Measurements from ENCODE around the gene NFAT5.
"Not testable (repeated sequence)": the region's sequence is repeated elsewhere in the genome, so short reads cannot be mapped to it uniquely, and the experiment has no call there.

The NFAT5 gene

DNA sequence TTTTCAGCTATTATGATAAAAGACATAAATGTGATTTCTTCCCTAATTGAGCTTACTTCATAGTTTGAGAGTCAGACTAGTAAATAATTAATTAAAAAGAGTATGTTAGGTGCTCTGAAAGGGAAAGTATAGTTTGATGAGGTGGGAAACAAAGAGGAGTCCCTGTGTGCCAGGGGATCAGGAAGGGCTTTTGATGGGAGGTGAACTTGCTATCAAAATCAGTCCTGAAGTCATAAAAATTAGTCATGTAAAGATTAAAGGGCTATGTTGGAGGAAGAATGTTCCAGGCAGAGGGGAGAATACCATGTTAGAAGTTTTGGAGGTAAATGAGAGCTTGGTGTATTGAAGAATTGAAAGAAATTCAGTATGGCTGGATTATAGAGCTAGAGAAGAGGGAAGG lies 31.0 kb downstream of the NFAT5 start:
- no peak for DNase-seq

DNA sequence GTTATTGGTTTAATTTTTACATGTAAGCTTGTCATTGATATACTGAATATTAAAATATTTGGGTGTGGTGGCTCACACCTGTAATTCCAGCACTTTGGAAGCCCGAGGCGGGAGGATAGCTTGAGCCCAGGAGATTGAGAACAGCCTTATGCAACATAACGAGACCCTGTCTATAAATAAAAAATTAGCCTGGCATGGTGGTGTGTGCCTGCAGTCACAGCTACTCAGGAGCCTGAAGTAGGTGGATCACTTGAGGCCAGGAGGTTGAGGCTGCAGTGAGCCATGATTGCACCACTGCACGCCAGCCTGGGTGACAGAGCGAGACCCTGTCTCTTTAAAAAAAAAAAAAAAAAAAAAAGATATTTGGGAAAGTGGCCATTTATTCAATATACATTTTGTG lies 32.3 kb downstream of the NFAT5 start:
- DNase-seq, result no peak

DNA sequence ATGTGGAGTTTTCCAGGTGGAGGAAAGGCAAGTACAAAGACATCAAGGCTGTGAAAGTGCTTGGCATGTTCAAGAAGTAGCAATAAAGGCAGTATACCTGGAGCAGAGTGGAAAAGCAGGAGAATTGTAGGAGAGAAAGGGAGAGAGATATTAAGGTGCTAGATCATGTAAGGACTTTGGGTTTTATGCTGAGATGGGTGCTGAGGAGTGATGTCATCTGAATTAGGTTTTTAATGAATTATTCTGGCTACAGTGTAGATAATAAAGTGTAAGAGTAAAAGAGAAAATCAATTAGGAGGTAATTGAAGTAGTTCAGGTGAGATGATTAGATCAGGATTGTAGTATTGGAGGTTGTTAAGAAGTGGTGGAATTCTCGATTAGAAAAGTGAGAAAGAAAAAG lies 34.0 kb downstream of the NFAT5 start:
- DNase-seq, result no peak

DNA sequence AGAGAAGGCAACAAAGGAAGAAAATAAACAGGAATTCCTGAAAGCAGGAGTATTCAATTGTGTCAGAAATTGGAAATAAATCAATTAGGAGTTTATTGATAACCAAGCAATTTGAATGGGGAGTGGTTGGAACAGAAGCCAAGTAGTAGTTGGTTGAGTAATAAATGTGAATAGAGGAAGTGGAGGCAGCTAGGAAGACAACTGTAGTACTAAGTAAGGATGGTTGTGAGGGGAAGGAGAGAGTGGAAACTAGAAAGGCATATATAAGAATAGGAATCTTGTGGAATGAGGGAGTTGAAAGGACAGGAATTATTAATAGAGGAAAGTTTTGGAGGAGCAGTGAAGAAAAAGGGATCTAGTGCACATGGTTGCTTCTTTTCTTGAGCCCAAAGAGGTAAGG lies 34.4 kb downstream of the NFAT5 start:
- DNase-seq, result no peak

DNA sequence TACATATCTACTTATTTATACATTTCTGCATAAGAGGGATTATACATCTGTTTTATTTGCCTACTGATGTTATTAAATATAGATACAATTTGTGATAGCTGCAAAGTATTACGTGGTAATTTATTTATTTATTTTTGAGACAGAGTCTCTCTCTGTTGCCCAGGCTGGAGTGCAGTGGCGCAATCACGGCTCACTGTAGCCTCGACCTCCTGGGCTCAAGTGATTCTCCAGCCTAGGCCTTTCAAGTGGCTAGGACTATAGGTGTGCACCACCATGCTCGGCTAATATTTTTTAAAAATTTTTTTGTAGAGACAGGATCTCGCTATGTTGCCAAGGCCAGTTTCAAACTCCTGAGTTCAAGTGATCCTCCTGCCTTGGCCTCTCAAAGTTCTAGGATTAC lies 35.5 kb downstream of the NFAT5 start:
- DNase-seq, result no peak

DNA sequence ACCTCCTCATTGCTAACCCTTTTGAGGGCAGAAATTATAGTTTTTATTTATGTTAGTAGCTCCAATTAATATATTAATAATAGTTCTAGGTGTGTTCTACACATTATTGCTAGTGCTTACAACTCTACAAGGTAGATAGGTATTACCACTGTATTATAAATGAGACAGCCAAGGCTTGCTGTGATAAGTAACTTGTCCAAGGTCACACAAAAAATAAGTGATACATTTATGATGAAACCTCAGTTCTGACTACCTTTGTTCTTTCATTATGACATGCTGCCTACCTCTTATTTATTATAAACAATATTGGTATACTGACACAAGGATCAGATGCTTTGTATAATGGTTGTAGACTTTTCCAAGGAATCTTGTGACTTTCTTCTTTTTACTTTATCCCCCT lies 41.2 kb downstream of the NFAT5 start:
- no peak for DNase-seq

DNA sequence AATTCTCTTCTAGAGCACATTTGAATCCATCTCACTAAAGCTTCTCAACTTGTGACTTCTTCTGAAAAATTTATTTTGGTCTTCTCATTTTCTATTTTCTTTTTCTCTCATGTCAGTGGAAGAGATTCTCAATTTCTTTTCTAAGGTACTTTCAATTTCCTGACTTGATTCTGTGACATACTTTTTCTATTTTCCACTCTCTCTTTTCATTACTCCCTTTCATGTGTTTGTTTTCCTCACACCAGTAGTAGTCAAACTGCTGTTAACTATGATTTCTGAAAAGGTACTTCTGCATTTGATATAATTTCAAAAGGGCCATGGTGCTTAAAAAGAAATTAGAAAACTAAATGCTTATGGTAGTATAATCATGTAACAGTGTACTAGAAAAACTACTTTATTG lies 41.9 kb downstream of the NFAT5 start:
- DNase-seq, result no peak

DNA sequence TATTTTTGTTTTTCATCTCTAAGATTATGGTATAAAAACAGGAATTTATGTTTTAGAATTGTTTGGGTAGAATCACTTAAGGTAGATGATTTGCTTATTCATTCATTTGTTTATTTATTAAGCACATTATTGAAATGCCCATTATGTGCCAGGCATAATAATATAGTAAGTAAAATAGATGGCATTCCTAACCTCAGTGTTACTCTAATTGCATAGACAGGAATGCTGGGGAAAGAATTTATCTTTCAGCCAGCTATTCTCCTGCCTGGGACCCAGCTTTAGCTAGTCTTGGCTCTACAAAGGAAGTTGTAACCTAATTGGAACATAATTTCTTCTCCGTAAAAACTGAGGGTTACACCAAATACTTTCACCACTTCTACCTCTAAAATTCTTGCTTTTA lies 44.6 kb downstream of the NFAT5 start:
- DNase-seq, result no peak

DNA sequence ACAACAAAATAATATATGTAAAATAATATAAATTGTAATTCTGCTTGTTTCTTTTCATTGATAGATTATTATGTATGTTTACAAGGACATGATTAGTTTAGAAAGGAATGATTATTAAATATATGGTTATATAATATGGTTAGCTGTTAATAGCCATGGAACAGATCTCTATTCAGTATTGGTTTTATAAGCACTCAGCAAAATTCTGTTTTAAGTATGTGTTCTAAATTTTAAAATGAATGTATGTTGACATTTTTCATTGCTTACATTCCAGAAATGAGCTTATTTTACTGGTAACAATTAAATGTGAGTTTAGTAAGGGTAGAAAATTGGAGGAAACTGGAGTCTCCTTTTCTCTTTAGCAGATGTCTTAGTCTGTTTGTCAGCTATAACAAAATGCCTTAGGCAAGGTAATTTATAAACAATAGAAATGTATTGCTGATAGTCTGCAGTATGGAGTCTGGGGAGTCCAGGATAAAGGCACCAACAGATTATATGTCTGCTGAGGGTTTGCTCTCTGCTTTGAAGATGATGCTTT lies 45.4 kb downstream of the NFAT5 start:
- no peak for DNase-seq

DNA sequence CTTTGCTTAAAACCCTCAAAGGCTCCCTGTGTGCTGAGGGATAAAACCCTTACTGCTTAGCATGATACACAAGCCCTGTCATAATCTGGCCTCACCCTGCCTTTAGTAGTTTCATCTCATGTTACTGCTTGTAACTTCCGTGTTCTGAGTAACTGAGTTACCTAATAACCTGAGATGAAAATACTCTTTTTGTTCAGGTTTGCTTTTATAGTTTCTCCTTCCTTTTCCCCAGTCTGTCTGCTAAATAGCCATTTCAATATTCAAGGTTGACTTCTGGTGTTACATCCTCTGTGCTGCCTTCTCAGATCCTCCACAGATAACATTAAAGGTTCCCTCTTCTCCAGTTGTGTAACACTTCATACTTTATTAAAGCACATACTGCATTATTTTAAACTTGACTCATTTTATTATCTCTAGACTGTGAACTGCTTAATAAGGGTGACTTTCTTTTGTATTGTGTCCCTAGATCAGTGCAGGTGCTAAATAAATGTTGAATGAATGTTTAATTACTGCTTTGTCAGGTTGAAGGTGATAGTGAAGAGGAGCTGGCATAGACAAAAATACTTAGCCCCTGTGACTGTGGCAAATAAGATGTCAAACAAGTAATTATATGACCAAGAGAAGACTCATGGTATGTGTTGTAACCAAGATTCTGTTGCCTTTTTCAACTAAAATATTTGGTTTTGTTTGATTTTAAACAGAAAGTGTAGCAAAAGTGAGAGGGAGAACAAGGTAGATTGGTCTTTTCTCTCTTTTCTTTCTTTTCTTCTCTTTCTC lies 47.8 kb downstream of the NFAT5 start:
- DNase-seq, result no peak

DNA sequence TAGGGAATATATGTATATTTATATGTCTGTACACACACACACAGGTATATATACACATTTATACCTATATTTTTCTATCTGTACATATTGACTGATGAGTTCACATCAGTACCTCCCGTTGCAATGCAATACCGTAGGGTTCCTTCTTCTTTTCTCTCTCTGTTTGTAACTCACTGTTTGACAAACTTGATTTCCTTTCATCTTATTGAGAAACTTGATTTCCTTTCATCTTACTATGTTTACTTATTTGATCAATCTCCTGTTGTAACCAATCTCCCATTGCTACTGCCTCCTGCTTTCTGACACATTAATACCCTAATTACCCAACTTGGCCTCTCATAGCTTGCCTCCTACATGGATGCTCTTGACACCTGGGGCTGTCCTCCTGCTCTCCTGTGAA lies 49.8 kb downstream of the NFAT5 start:
- no peak for DNase-seq

DNA sequence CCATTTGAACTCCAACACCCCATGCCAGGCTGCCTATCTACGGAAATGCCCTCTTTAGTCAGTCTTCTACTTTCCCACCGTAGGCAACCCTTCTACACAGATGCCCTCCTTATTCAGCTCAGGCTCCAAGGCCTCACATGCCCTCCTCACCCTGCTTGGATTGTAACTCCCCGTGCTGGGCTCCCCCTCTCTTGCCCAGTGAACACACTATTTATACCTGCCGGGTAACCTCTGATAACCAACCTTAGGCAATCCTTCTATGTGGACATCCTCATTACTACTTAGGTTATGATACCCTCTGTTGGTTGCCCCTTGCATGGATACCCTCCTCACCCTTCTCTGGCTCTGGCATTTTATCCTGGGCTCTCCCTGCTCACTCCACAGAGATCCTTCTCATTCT lies 50.3 kb downstream of the NFAT5 start:
- DNase-seq, result no peak

DNA sequence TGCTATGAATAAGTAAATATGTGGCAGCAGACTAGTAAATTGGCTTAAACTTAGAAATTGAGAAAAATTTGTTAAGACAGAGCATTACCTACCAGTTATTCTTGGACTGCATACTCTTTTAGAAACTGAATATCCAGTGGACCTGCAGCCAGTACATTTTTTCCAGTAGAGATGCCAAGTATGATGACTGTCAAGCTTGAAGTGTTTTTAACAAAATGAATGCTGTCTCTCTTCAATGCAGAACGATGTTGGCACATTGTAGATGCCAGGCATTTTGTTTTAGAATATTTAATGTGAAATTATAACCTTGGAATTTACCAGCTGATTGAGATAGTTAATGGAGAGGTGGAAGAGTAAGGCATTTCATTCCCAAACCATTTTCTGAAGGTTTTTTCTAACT lies 52.5 kb downstream of the NFAT5 start:
- no peak for DNase-seq

DNA sequence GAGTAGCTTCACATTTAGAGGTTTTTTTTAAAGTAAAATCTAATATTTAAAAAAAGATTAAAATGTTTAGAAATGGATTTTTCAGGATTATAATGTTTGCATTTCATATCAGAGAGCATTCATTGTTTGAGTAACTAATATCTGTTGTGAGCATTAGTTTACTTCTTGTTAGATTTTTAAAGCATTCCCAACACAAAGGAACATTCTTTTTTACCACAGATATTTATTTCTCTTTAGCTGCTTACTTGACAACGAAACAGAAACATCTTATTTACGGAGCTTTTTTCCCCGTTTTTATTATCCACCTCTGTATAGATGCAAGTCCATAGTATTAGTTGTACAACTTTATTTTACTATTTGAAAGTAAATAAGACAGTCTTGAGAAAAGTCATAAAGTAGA lies 53.0 kb downstream of the NFAT5 start:
- DNase-seq, result no peak

DNA sequence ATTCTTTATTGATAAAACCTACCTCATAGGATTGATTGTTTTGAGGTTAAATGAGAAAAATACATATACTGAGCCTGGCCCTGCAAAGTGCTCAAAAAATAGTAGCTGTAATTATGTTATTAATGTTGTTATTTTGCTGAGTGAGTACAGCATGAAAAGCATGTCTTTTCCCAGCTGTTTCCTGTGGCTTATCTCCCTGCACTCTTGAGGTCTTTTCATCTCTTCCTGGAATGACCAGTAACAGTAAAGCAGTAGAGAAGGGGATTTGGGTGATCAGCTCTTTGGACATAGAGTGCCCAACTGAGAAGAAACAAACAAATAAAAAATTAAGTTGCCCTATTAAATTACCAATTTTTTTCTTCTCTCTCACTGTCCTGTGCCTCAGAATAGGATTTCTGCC lies 53.7 kb downstream of the NFAT5 start:
- no peak for DNase-seq

DNA sequence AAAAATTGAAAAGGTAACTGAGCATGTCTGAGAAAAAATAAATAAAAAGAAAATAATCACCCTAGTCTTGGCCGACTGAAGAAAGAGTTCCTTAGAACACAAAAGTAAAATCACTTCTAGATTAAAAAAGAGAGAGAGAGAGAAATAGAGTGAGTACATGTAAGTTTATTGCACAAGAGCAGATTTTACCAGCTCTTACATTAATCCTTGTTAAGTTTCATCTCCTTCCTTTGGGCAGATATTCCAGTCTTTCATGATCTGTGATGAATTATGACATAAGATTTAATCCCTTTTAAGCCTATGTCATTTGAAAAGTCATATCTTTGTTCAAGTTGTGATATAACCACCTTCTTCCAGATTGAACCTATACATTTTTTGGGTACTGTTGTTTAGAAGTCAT lies 54.8 kb downstream of the NFAT5 start:
- DNase-seq, result no peak

DNA sequence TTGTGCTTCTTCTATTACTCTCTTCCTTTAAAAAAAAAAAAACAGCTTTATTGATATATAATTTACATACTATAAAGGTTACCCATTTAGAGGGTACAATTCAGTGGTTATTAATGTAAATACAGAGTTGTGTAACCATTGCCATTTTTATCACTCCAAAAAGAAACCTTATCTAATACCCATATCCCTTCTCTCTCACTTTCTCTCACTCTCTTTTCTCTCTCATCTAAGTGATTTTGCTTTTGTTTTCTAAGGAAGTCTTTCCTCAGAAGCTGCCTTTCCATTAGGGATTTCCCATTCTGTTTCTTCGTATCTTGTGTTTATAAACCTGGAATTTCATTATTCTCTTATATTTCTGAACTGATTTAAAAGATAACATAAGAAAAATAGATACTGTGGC lies 55.5 kb downstream of the NFAT5 start:
- DNase-seq, result no peak

DNA sequence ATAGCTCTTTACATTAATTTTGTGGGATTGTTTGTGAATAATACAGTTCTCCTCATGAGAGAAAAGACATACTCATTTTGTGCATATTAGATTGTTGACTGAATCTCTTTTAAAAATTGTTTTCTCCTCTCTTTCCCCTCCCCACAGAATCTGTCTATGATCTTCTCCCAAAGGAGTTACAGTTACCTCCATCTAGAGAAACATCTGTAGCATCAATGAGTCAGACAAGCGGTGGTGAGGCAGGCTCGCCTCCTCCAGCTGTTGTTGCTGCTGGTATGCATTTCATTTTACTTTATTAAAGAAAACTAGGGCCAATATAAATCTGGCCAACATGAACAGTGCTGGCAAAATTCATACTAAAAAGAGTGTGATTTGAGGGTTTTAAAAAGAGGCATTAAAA lies 60.5 kb downstream of the NFAT5 start:
- DNase-seq, result no peak

DNA sequence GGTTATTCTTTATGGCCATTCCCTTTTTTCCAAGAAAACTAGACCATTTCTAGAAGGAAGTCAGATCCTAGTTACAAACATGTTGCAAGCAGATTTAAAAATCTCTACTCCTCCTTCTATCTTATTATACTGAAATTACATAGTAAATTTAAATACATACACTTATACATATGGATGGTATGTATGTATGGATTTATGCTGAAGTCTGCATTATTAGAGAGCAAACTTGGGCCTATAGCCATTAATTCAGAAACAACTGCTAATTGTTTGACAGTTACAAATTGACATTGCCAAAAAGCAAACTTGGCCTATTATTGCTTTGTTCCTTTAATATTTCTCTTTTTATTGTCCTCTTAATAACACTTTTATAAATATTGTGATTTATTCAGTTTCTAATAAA lies 67.1 kb downstream of the NFAT5 start:
- no peak for DNase-seq

DNA sequence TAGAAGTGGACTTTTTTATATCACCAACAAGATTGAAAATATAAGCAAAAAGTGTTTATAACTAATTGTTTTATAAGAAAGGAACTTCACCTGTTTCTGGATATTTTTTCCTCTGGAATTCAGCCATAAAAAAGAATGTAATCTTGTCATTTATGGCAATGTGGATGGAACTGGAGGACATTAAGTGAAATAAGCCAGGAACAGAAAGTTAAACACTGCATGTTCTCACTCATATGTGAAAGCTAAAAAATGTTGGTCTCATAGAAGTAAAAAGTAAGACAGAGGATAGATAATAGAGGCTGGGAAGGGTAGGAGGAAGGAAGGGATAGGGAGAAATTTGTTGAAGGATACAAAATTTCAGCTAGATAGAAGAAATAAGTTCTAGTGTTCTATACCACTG lies 67.6 kb downstream of the NFAT5 start:
- no peak for DNase-seq

DNA sequence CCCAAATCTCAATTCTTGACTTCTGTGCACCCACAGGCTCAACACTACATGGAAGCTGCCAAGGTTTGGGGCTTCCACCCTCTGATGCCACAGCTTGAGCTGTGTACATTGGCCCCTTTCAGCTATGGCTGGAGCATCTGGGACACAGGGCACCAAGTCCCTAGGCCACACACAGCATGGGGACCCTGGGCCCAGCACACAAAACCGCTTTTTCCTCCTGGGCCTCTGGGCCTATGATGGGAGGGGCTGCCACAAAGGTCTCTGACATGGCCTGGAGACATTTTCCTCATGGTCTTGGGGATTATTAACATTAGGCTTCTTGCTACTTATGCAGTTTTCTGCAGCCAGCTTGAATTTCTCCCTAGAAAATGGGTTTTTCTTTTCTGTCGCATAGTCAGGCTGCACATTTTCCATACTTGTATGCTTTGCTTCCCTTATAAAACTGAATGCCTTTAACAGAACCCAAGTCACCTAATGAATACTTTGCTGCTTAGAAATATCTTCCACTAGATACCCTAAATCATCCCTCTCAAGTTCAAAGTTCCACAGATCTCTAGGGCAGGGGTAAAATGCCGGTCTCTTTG lies 70.9 kb downstream of the NFAT5 start:
- DNase-seq, result not testable (repeated sequence)

DNA sequence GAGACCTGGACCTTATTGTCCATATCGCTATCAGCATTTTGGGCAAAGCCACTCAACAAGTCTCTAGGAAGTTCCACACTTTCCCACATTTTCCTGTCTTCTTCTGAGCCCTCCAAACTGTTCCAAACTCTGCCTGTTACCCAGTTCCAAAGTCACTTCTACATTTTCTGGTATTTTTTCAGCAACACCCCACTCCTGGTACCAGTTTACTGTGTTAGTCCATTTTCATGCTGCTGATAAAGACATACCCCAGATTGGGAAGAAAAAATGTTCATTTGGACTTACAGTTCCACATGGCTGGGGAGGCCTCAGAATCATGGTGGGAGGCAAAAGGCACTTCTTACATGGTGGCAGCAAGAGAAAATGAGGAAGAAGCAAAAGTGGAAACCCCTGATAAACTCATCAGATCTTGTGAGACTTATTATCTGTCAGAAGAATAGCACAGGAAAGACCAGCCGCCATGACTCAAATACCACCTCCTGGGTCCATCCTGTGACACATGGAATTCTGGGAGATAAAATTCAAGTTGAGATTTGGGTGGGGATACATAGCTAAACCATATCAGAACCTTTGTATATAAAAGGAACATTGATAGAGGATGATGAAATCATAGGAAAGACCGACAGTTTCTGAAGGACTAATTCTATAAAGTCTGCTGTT lies 71.6 kb downstream of the NFAT5 start:
- not testable (repeated sequence) for DNase-seq

DNA sequence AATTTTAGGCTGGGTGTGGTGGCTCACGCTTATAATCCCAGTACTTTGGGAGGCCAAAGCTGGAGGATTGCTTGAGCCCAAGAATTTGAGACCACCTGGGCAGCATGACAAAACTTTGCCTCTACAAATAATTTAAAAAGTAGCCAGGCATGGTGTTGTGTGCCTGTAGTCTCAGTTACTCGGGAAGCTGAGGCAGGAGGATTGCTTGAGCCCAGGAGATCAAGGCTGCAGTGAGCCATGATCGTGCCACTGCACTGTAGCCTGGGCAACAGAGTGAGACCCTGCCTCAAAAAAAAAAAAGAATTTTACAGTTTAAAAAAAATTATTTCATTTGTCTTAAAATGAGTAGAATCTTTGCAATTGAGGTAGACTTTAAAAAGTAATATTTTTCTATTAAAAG lies 78.2 kb downstream of the NFAT5 start:
- not testable (repeated sequence) for DNase-seq

DNA sequence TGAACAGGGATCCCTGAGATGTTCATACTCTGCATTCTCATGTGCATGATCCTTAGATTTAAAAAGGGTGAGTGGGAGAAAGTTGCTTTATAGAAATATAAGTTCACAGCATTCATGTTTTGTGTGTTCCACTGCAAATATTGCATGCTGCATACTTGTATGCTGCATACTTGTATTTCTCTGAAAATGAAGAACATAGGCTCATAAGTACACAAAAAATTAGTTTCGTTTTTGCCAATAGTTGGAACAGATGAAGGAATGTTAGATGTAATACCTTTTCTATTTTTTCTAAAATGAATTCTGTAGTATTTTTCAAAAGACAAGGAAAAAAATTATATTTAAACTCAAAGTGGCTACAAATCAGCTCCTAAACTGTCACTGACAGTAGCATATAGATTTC lies 79.0 kb downstream of the NFAT5 start:
- DNase-seq, result no peak

Data from NCI-H1092 treated with DMSO at 0.1 percent for 48 hours (cell line).